ENCODE results near the gene CD79A. TPM values are rescaled to one million over a fixed set of nuclear protein-coding genes. Genes with fewer than 3 reads are reported as not detected.

Gene CD79A
- polyA plus RNA-seq, 1 donor from 2014 or later, result not detected

DNA sequence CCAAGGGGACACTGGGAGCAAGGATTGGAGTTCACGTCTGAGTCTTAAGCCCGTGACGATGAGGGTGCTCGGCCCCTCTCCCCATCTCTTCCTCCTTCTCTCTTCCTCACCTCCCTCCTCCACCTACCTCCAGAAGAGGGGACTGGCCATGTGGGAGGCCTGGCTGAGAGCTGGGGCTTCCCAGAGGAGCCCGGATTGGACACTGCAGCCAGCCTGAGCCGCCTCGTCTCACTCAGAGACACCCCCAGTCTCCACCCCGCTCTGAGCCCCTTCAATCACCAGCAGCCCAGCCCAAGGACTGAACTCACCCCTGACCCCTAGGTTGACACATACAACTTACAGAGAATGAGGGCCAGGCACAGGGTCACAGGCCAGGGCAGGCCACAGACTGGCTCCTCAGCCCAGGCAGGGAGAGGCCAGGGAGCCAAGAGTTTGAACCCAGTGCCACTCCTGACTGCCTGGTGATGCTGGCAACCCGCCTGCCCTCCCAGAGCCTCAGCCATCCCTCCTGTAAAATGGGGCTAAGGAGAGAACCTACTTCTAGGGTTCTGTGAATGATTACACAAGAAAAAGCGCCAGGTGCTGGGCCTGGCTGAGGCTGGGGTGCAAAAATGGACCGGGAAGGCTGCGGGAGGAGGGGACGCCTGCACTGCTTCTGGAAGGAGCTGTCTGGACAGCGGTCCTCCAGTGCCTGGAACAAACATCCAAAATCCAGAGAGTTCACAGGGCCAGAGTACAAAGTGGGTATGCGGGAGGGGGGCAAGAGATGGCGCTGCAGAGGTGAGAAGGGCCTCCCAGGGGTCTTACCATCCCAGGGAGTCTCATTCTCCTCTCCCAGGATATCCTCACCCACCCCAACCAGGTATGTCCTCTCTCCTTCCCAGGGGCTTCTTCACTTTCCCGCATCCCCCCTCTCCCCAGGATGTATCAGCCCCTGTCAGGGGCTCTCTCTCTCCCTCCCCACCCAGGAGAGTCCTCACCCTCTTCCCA, 1.1 kb downstream of the CD79A start:
- no peak overlapping the region for H3K9ac ChIP-seq (ENCODE audit: low read length)
- H3K4me2 ChIP-seq (ENCODE audit: low read length), result no peak overlapping the region
- H3K9me2 ChIP-seq (ENCODE audit: insufficient read depth, low read length), result no peaks in the 10 kb centered on the region
- no peaks in the 10 kb centered on the region for H3K79me2 ChIP-seq (replicated peaks; ENCODE audit: insufficient read depth, low read length)
- H3K27ac ChIP-seq (ENCODE audit: low read length), result no peak overlapping the region
- H3F3A ChIP-seq (ENCODE audit: insufficient read depth, low read length, poor library complexity, severe bottlenecking), result no peaks in the 10 kb centered on the region
- no peaks in the 10 kb centered on the region for H4K20me1 ChIP-seq (ENCODE audit: insufficient read depth)
- no peaks in the 10 kb centered on the region for H3K9me3 ChIP-seq (ENCODE audit: low read length)
- no peak overlapping the region for H2AFZ ChIP-seq (ENCODE audit: low read depth, low read length)
- H3K27me3 ChIP-seq (ENCODE audit: insufficient read depth, low read depth, low read length), result peaks cover 17% of the 10 kb centered on the region
- no peaks in the 10 kb centered on the region for H3K36me3 ChIP-seq (ENCODE audit: insufficient read depth, low read length)
- H3K4me3 ChIP-seq (ENCODE audit: low read length), result no peak overlapping the region
- TF ChIP-seq RAD21 (conservative IDR thresholded peaks at IDR 0.05), result no peak
- TF ChIP-seq CTCF (IDR thresholded peaks at IDR 0.05; ENCODE audit: poor library complexity, severe bottlenecking), result no peak
- TF ChIP-seq EZH2 (IDR thresholded peaks at IDR 0.05; ENCODE audit: borderline replicate concordance, insufficient read depth, low read length, poor library complexity, severe bottlenecking), result no peak
- TF ChIP-seq SMC3 (conservative IDR thresholded peaks at IDR 0.05; ENCODE audit: poor library complexity), result no peak
- no peak for TF ChIP-seq POLR2AphosphoS5 (IDR thresholded peaks at IDR 0.05)
- no peak for TF ChIP-seq MXI1 (conservative IDR thresholded peaks at IDR 0.05; ENCODE audit: poor library complexity, severe bottlenecking)
- no peak for TF ChIP-seq TAF1 (IDR thresholded peaks at IDR 0.05; ENCODE audit: low read depth)
- TF ChIP-seq, protein P1, sequence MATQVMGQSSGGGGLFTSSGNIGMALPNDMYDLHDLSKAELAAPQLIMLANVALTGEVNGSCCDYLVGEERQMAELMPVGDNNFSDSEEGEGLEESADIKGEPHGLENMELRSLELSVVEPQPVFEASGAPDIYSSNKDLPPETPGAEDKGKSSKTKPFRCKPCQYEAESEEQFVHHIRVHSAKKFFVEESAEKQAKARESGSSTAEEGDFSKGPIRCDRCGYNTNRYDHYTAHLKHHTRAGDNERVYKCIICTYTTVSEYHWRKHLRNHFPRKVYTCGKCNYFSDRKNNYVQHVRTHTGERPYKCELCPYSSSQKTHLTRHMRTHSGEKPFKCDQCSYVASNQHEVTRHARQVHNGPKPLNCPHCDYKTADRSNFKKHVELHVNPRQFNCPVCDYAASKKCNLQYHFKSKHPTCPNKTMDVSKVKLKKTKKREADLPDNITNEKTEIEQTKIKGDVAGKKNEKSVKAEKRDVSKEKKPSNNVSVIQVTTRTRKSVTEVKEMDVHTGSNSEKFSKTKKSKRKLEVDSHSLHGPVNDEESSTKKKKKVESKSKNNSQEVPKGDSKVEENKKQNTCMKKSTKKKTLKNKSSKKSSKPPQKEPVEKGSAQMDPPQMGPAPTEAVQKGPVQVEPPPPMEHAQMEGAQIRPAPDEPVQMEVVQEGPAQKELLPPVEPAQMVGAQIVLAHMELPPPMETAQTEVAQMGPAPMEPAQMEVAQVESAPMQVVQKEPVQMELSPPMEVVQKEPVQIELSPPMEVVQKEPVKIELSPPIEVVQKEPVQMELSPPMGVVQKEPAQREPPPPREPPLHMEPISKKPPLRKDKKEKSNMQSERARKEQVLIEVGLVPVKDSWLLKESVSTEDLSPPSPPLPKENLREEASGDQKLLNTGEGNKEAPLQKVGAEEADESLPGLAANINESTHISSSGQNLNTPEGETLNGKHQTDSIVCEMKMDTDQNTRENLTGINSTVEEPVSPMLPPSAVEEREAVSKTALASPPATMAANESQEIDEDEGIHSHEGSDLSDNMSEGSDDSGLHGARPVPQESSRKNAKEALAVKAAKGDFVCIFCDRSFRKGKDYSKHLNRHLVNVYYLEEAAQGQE (IDR thresholded peaks at IDR 0.05; ENCODE audit: borderline replicate concordance), result no peak
- no peak for TF ChIP-seq EP300 (conservative IDR thresholded peaks at IDR 0.05; ENCODE audit: poor library complexity, severe bottlenecking)

GRCh38 chr19:41879080-41879479, 2.0 kb downstream of the CD79A start:
- Histone ChIP-seq H3K27me3 (ENCODE audit: insufficient read depth, low read depth, low read length) (peaks cover 26% of the 10 kb centered on the region), H3K4me3 (ENCODE audit: low read length) (no peak overlapping the region)
- TF ChIP-seq RAD21 (conservative IDR thresholded peaks at IDR 0.05), result no peak
- no peak for TF ChIP-seq MXI1 (conservative IDR thresholded peaks at IDR 0.05; ENCODE audit: poor library complexity, severe bottlenecking)
- TF ChIP-seq CTCF (IDR thresholded peaks at IDR 0.05; ENCODE audit: poor library complexity, severe bottlenecking), result no peak
- TF ChIP-seq EZH2 (IDR thresholded peaks at IDR 0.05; ENCODE audit: borderline replicate concordance, insufficient read depth, low read length, poor library complexity, severe bottlenecking), result no peak
- no peak for TF ChIP-seq SMC3 (conservative IDR thresholded peaks at IDR 0.05; ENCODE audit: poor library complexity)
- TF ChIP-seq POLR2AphosphoS5 (IDR thresholded peaks at IDR 0.05), result no peak
- no peak for TF ChIP-seq EP300 (conservative IDR thresholded peaks at IDR 0.05; ENCODE audit: poor library complexity, severe bottlenecking)
- TF ChIP-seq, protein P1 (IDR thresholded peaks at IDR 0.05; ENCODE audit: borderline replicate concordance), result no peak
- no peak for TF ChIP-seq TAF1 (IDR thresholded peaks at IDR 0.05; ENCODE audit: low read depth)

More at GRCh38 chr19:41879080-41879479, 2.0 kb downstream of the CD79A start:
- H3K4me2 ChIP-seq (ENCODE audit: low read length), result no peak overlapping the region
- no peak overlapping the region for H3K9ac ChIP-seq (ENCODE audit: low read length)
- H3K27ac ChIP-seq (ENCODE audit: low read length), result no peak overlapping the region
- no peaks in the 10 kb centered on the region for H3F3A ChIP-seq (ENCODE audit: insufficient read depth, low read length, poor library complexity, severe bottlenecking)
- no peaks in the 10 kb centered on the region for H3K9me2 ChIP-seq (ENCODE audit: insufficient read depth, low read length)
- no peaks in the 10 kb centered on the region for H4K20me1 ChIP-seq (ENCODE audit: insufficient read depth)
- no peaks in the 10 kb centered on the region for H3K79me2 ChIP-seq (replicated peaks; ENCODE audit: insufficient read depth, low read length)
- no peak overlapping the region for H2AFZ ChIP-seq (ENCODE audit: low read depth, low read length)
- no peaks in the 10 kb centered on the region for H3K9me3 ChIP-seq (ENCODE audit: low read length)
- H3K36me3 ChIP-seq (ENCODE audit: insufficient read depth, low read length), result no peaks in the 10 kb centered on the region

Data from neural cell (in vitro differentiated cells).